NCI-H2171 (cell line): Measurements from ENCODE around the gene CPZ.
"Not testable (repeated sequence)": the region's sequence is repeated elsewhere in the genome, so short reads cannot be mapped to it uniquely, and the experiment has no call there.

ENCODE experiments used
- DNase-seq: peaks from one replicate; lab custom pipeline; 2025; lab: John Stamatoyannopoulos, UW

Gene CPZ

GRCh38 chr4:8610858-8611616 lies 18.5 kb downstream of the CPZ start:
- DNase-seq: no peak

- no peak for DNase-seq
These were observed 20.1 kb downstream of the CPZ start for GRCh38 chr4:8612646-8613045.

- no peak for DNase-seq
These were observed 21.1 kb downstream of the CPZ start for GRCh38 chr4:8613421-8614364.

GRCh38 chr4:8614365-8615193 lies 22.0 kb downstream of the CPZ start:
- DNase-seq: no peak

GRCh38 chr4:8615366-8615765 lies 22.8 kb downstream of the CPZ start:
- DNase-seq: no peak

- no peak for DNase-seq
These were observed 23.6 kb downstream of the CPZ start for GRCh38 chr4:8615921-8616787.

GRCh38 chr4:8616831-8617230 lies 24.3 kb downstream of the CPZ start:
- DNase-seq: no peak

GRCh38 chr4:8617486-8618040 lies 25.0 kb downstream of the CPZ start:
- DNase-seq: no peak

GRCh38 chr4:8618421-8618820 lies 25.9 kb downstream of the CPZ start:
- no peak for DNase-seq

GRCh38 chr4:8618961-8619720 lies 26.6 kb downstream of the CPZ start:
- DNase-seq: no peak

GRCh38 chr4:8621135-8621534 lies 28.6 kb downstream of the CPZ start:
- not testable (repeated sequence) for DNase-seq

GRCh38 chr4:8624601-8625272 lies 32.2 kb downstream of the CPZ start:
- not testable (repeated sequence) for DNase-seq

GRCh38 chr4:8630240-8630905 lies 37.8 kb downstream of the CPZ start:
- not testable (repeated sequence) for DNase-seq

- not testable (repeated sequence) for DNase-seq
These were observed 39.3 kb downstream of the CPZ start for GRCh38 chr4:8631896-8632295.

GRCh38 chr4:8634773-8635172 lies 42.2 kb downstream of the CPZ start:
- DNase-seq: not testable (repeated sequence)

GRCh38 chr4:8635897-8636554 lies 43.5 kb downstream of the CPZ start:
- DNase-seq: not testable (repeated sequence)

GRCh38 chr4:8637456-8637984 lies 45.0 kb downstream of the CPZ start:
- no peak for DNase-seq

GRCh38 chr4:8639021-8639420 lies 46.5 kb downstream of the CPZ start:
- DNase-seq: no peak
